Activated CD4-positive, alpha-beta T cell treated with anti-CD3 and anti-CD28 coated beads, Interleukin-2, amount 50 U/mL, for 4 hours (primary cell): ENCODE data around the gene GRIN2B.

Source experiments
- DNase-seq, 2 experiments: peaks; one replicate each; pipeline ENCODE4 v3.0.0-alpha.2; 2020

GRIN2B gene

DNA sequence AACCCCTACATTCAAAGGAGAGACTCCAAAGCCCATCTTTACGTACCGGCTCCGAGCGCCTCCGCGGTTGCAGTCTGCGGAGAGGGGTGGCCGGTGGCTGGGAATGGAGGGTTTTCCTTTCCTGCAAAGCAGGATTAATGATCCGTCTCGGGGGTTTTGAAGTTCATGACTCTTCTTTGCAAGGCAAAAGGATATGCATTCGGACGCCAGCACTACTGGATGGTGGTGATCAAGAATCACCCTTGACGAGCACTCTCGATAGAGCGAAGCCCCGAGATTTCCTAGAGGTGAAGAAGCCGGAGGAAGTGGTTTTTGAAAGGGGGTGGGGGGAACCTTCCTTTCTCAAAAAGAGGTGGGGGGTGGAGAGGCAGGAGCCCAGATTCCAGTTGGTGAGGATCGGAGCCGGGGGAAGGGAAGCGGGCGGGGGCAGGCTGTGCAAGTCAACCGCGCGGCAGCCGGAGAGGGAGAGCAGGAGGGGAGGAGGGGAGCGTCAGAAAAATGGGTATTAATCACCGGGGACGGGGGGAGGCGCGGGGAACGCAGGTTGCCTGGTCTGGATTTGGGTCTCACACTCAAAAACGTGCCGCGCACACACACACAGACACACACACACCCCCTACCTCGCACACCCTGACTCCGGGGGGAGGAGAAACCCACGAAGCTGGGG, at the start of gene GRIN2B:
GRIN2B (minus strand) TSS at position 307 of the 667 bp plus-strand sequence. CDS start 115,394 bp downstream, outside the sequence.
- no peak for DNase-seq

DNA sequence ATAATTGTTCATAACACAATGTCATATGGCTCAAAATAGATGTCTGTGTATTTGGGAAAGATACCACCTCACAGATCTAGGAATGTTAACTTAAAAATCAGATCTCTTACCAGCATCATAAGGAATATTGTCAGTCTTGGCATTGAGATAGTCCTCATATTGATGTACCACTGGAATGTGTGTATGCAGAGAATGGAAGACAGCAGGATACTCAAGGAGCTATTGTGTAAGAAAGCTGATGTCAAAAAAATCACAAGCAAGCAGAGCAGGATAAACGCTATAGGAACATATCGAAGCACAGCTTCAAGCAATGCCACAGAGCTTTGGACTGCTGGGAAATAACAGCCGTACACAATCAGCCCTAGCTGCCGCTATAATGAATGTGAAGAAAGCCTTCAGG, 45.1 kb upstream of the GRIN2B start:
- DNase-seq: no peak

DNA sequence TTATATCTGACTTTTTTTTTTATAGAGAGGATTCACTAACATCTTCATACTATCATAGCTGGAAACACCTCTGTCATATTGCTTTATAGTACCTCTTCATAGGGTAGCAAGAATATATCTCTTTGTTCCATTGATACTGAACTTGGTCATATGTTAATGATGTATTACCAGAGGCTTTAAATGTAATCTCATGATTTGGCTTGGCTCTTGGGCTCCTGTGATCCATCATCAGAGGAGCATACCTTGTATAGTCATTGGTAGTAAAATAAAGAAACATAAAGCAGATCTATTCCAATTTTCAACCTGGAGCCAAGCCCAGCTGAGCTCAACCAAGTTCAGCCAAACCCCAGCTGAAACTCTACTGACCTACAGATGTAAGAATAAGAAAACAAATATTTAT, 43.2 kb upstream of the GRIN2B start:
- no peak for DNase-seq

DNA sequence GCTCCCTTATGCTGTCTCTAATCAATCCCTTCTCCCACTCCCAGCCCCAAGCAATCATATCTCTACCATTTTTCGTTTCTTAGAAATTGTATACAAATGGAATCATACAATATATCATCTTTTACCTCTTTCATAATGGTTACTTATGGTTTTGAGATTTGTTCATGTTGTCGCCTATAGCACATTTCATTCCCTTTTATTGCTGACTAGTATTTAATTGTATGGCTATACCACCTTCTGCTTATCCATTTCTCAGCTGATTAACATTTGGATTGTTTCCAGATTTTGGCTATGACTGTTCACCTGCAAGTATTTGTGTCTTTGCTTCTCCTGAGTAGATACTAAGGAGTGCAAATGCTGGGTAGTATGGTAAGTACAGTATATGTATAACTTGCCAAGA, 36.7 kb upstream of the GRIN2B start:
- DNase-seq: no peak

DNA sequence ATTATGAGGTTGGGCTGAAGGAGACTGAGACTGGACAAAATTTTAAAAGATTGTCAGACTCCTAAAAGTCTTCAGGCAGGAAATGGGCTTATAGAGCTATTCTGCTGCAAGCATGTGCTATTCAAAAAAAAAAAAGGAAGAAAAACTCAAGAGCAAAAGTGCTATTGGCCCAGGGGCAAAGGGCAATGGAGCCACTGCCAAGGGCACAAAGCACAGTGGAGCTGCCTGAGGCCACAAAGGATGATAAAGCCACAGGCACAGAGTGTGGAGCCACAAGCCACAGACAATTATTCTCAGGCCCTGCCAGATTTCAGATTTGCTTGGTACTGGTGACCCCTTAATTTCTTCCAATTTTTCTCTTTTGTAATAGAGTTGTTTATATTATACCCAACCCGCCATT, 29.6 kb upstream of the GRIN2B start:
- DNase-seq: no peak

DNA sequence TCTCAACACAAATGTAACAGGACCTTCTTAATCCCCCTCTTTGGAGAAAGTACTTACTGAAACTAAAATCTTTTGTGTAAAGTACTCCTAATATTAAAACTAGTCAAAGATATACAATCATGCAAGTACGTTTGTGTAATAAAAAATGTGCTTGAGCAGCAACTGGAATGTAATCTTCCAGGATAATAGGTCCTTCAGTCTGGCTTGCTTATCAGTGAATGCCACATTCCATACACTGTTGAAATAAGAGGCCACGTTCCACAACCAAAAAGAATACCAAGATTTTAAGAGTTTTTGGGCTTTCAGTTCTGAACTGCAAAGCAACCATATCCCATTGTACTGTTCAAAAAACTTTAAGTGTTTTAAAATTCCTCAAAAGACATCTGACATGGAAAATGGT, 26.2 kb upstream of the GRIN2B start:
- DNase-seq: no peak

DNA sequence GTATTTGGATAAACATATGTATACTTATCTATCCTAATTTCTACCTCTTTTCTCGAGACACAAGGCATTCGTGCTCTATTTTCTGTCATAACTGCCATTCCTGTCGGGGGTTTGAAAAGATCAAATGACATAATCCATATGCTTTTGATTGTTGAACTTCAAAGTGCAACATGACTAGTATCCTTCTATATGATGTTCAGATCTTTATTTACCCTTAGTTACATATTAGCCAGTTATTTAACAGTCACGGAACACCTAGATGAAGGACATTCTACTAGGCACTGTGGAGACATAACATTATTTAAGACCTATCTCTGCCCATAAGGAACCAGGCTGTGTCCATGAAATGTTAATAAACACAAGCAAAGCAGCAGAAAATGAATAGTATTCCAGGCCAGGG, 11.2 kb upstream of the GRIN2B start:
- no peak for DNase-seq

DNA sequence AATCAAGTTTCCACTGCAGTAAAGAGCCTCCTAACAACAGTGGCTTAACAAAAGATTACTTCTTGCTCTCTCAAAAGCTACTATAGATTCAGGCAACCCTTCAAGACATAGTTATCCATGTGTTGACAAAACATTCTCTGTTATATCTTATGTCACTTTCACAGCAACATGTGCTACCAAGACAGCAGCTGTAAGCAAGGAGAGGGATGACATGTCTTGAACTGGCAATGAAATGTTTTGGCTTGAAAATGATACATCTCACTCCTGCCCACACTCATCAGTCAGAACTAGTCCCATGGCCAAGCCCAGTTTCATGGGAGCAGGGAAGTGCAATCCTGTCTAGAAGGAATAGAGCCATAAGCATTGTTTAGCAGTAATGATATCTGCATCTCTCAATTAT, 10.7 kb upstream of the GRIN2B start:
- no peak for DNase-seq

DNA sequence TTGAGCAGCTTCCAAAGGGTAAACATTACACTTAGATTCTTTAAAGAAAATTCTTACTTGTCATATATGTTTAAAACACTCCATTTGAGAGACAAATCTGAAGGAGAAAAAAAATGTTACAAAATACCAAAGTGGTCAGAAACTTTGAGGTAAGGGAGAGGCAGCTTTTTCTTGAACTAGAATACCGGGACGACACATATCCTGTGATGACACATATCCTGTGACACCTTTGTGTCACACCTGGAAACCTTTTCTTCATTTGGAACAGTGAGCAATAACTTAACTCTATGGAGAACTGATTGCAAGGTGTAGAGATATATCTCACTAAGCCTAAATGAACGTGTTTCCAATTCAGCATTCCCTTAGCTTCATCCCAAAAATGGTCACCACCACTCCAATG, 4.6 kb upstream of the GRIN2B start:
- DNase-seq: no peak

DNA sequence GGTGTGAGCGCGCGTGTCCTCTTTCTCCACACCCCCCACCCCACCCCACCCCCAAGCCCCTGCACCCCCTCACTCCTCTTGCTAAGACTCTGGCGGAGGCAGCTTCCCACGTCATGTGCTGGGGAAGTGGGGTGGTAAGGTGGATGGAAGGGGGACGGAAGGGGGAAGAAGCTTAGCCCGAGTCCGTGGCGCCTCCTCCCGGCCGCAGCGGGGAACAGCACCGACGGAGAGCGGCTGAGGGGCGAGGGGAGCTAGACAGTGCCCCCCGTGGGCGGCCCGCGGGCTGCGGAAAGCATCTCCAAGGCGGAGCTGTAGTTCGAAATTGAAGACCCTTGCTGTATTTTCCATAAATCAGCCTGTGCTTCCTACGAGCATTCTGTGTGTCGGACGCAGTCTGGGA, 588 bp upstream of the GRIN2B start:
- no peak for DNase-seq

DNA sequence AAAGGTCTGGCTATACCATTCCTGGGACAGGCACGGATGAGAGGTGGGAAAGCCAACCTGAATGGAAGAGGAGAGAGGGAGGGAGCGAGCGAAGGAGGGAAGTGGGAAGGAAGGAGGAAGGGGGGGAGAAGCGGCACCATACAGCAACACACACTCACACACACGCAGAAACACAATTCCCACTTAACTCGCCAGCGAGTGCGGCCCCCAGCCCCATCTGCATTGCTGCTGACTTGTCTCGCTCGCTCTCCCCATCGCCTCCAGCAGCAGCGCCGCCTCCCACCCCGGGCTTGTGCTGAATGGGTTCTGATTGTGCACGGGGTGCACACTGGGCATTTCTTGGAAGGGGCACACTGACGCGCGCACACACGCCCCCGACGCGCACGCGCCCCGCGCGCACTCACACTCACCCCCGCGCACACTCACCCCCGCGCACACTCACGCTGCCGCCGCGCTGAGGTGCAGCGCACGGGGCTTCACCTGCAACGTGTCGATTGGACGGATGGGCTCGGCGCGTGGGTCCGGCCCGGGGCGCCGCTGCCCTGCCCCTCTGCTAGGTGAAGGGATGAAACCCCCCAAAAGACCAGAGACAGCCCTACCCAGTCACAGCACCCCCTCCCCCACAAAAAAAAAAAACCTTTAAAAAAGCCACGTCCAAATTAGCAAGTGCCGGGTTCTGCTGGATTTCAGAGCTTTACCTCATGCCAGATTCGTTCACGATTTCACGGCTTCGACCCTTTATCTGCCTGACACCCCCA, 685 bp downstream of the GRIN2B start:
- DNase-seq: no peak

DNA sequence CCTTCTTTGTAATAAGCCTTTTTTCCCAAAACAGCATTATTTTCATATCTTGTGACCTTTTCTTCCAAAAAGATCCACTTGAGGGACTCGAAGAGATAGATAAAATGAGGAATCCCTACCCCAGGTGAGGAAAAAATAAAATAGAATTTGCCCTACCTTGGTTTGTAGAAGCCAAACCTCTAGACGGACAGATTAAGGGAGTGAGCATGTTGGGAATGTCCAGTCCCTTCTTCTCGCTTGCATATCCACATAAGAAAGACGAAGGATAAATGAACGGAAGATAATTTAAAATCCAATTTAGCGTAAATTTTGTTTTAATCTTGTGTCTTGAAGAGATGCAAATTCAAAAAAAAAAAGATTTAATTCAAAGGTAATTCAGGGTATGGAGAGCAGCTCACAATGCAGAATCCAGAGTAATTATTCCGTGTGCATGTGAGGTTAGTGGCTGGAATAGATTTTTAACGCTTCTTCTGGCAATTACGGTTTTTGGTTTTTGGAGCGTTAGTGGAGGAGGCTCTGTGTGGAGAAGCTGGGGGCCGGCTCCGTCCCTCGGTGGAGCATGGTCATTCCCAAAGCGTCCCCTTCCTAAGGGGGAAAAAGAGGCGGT, 1.5 kb downstream of the GRIN2B start:
- DNase-seq: no peak

DNA sequence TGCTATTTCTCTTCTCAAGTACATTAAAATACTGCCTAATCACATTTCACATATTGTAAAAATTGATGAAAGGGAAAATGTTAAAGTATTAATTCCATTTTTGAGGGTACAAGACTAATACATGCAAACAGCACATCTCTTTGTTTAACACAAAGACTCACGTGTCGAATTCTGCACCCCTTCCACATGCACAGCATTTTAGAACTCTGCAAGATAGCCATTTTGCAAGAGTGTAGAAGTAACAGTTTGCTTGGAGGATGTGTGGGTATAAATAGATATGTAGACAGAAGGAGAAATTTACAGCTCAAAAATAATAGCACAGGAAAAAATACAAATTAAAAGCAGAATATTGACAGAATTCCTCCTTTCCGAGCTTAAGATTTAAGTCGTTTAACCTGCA, 2.5 kb downstream of the GRIN2B start:
- no peak for DNase-seq

DNA sequence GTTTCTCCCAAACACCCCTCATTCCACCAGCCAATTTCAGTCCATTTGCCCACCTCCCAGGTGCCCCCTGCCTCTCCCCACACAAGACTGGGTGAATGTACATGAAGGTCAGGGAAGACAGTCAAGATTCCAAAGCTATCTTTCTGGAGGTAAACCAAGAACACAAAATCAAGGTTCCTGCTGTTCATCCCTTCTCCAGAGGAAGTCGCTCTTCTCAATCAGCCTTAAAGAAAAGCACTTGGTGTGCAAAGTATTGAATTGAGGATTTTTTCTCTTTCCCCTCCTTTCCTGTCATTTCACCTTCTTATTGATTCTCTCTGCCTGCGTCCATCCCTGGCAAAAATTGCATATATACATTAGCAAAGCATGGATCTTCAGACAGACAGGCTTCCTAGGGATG, 4.5 kb downstream of the GRIN2B start:
- DNase-seq: no peak

DNA sequence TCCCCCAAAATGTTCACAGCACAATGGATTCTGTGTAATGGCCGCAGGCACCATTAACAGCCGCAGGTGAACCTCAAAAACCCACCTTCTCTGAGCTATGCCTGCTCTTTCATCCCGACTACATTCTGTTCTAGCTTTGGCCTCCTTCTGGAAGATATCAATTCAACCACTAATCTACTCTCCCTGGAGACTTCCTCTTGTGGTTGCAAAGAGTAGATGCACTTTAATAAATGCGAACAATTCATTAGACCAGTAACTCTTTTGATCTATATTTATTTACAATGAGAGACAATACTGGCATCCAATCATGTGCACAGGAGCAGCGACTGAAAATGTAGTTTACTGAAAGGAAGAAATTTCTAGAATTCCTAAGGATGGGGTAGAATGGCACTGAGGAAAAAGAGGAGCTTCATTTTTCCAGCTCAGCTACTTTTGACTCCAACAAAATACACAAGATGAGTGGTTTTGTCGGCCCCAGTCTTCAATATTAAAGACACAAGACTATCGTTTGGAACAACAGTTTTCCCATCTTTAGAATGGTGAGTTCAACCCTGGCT, 5.3 kb downstream of the GRIN2B start:
- no peak for DNase-seq

DNA sequence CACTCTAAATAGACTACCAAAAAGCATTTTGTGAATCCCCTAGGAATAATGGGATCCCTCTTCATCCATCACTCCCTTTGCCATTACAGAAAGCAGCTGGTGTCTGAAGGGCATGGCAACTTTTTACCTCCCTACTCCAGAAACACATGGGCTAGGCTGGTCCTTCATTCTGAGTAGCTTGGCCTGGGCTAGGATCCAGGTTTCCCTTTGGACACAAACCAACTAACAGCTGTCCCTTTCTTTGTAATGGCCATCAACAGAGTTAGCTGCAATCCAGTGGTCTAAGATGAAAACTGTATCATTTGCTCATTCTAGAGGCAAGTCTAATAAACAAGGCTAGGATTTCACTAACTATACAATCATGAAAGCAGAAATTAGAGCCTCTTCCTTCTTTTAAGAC, 7.4 kb downstream of the GRIN2B start:
- no peak for DNase-seq

DNA sequence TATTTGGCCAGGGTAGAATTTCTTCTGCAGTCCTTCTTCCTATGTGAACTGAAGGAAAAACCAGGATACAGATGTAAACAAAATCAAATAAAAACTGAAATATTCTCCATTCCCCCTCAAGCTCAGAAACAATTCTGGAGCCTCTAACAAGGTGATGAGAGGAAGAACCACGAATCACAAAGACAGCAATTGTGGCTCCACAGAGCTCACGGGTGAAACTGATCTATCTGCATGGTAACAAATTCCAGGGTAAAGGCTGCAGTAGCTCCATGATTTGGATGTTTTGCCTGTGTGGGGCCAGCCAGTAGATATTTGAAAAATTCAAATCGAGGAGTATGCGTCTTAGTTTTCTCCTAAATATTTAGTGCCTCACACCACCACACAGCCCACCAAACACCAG, 10.6 kb downstream of the GRIN2B start:
- no peak for DNase-seq

DNA sequence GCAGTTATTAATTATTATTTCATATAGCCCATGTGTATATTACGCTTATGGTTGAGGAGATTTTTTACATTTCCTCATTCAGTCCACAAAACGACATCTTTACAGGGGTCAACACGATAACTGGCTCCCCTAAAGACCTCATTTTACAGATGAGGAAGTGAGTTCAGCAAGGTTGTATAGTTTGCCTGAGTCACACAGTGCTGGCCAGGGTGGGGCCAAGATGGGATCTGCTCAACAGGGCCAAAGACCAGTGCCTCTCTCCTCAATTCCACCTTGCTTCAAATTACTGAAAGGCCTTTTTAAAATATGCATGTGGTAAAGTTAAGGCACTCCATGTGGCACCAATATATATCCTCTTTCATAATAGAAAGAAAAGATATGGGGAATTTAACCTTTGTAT, 13.1 kb downstream of the GRIN2B start:
- no peak for DNase-seq

DNA sequence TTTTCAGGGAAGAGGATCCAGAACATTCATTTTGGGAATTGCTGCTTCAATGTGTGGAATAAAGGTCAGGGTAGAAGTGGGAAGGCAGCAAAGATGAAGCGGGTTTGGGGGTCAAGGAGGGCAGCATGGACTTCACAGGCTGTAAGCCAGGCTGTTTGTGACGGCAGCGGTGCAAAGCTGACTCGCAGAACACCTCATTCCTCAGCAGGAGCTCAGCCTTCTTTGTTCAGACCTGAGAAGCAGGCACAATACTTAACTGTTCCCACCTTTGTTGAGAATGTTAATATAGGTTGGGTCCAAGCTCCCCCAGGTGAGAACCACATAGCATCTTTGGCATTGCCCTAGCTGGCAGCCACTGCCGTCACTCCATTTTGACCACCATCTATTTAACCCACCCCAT, 16.7 kb downstream of the GRIN2B start:
- DNase-seq: no peak

DNA sequence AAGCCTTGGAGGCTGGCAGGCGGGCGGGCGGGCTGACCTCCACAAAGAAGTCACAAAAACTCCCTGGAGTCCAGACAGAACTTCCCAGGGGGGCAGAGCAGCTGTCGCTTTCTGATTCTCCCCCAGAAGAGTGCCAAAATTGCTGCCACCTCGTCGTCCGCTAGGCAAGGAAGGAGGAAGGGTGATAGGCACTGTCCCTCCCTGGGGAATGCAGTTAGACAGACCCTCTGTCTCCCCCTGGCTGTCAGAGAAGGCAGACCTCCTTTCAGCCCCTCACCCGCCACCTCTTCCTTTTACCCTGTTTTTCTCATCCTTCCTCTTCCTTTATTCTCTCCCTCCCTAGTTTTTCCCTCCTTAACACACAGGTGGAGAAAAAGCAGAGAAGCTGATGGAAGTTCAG, 18.7 kb downstream of the GRIN2B start:
- no peak for DNase-seq

DNA sequence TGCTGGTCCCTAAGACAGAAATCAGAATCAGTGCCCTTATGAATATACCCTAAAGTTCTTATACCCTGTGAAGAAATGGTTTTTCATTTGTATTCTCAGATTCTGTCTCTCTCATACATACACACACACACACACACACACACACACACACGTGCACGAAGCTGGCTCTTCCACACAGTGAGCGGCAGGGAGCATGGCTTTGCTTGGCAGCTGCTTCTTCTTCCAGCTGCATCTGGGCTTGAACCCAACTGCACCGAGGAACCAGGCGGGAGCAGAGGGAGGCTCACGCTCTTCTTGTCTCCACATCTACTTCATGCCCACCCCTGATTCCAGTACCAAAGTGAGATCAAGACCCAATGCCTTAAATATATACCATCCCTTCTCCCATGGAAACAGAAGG, 19.4 kb downstream of the GRIN2B start:
- DNase-seq: no peak

DNA sequence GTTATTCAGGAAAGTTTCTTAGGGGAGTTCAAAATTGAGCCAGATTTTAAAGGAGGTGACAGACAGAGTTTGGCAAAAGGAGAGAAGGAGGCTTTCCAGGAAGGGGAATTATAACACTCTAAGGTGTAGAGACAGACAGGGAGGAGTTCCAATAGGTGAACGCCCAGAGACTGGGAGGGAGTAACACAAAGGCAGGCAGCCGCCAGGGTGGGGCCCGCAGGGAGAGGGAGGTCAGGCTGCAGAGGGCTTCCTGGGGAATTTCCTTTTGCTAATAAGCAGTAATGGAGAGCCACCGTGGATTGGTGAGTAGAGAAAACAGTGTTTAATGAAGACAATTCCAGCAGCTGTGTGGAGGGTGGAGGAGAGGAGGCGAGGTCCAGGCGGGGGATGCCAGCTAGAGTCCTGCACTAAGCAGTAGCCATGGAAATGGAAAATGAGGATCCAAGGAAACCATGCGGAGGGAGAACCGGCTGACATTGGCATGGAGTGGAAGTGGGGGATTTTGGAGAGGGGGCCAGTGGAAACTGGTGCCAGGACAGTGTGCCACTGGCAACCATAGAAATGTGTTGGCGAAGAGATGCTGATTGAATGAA, 22.2 kb downstream of the GRIN2B start:
- DNase-seq: no peak

DNA sequence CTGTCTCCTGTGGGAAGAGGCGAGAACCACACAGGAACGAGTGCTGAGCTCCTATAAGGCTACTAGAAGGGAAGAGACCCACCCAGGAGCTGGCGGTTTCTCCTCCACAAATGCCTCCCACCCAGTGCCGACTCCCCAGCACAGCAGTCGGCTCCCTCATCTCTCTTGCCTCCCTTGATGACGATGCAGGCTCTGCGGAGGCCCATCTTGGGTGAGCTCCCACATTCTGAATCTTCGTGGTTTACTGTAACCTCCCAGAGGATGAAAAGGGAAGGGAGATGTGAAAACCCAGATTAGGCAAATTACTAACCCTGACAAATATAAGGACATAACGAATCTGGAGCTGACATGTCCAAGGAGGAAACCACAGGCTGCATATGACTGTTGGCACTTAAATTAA, 23.8 kb downstream of the GRIN2B start:
- no peak for DNase-seq
